PC-9 (cell line): ENCODE results near the gene WNK3.

ENCODE experiments used
- EZH2 ChIP-seq: fragments of 200-600 bp; sonication (generic); IDR thresholded peaks from 2 replicates; pipeline ENCODE4 v1.8.0; 2017; ENCODE audit warnings: antibody characterized with exemption, low read depth
- TF ChIP-seq, protein P1 (sequence below): fragments of 200-600 bp; sonication (generic); conservative IDR thresholded peaks from 2 replicates; pipeline ENCODE4 v1.6.1; 2017; ENCODE audit warnings: mixed run types, antibody characterized with exemption, mild to moderate bottlenecking, moderate library complexity

- TF ChIP-seq, protein P1, sequence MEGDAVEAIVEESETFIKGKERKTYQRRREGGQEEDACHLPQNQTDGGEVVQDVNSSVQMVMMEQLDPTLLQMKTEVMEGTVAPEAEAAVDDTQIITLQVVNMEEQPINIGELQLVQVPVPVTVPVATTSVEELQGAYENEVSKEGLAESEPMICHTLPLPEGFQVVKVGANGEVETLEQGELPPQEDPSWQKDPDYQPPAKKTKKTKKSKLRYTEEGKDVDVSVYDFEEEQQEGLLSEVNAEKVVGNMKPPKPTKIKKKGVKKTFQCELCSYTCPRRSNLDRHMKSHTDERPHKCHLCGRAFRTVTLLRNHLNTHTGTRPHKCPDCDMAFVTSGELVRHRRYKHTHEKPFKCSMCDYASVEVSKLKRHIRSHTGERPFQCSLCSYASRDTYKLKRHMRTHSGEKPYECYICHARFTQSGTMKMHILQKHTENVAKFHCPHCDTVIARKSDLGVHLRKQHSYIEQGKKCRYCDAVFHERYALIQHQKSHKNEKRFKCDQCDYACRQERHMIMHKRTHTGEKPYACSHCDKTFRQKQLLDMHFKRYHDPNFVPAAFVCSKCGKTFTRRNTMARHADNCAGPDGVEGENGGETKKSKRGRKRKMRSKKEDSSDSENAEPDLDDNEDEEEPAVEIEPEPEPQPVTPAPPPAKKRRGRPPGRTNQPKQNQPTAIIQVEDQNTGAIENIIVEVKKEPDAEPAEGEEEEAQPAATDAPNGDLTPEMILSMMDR, result no peak
- no peak for TF ChIP-seq EZH2
Measured at GRCh38 chrX:54358424-54359211, 772 bp upstream of the WNK3 start.
